Measurements from ENCODE around the gene CHCHD3. TPM values are rescaled to one million over a fixed set of nuclear protein-coding genes. Genes with fewer than 3 reads are reported as not detected.

Gene CHCHD3
- total and polyA plus RNA-seq, 4 donors, result 48.8 to 71.0 (median 58.7) TPM

GRCh38 chr7:132752431-132752830, 329.5 kb downstream of the CHCHD3 start:
- WGBS (ENCODE audit: insufficient coverage), result 93% methylated on average over 2 of the region's 2 CpGs
- Histone ChIP-seq H3K27me3 (ENCODE audit: control insufficient read depth, insufficient read depth, low read length) (no peaks in the 10 kb centered on the region), H3K36me3 (ENCODE audit: control insufficient read depth, insufficient read depth, low read length) (no peaks in the 10 kb centered on the region), H3K9me3 (ENCODE audit: control insufficient read depth, insufficient read depth, low read length) (no peaks in the 10 kb centered on the region), H3K27ac (ENCODE audit: low read depth, low read length) (no peak overlapping the region), H3K4me3 (ENCODE audit: low read depth, low read length) (no peak overlapping the region), H3K4me1 (ENCODE audit: control insufficient read depth, insufficient read depth, low read length) (peaks cover 23% of the 10 kb centered on the region)
- DNase-seq (ENCODE audit: low read depth in 4 of 6, low spot score in 6 of 6), result no peak

- H3K27ac ChIP-seq (ENCODE audit: low read depth, low read length), result no peak overlapping the region
- H3K4me3 ChIP-seq (ENCODE audit: low read depth, low read length), result no peak overlapping the region
Observed at GRCh38 chr7:132751244-132751647, 330.6 kb downstream of the CHCHD3 start.

GRCh38 chr7:132750530-132751217, 331.2 kb downstream of the CHCHD3 start:
- H3K4me1 ChIP-seq (ENCODE audit: control insufficient read depth, insufficient read depth, low read length), result peaks cover 14% of the 10 kb centered on the region
- H3K27me3 ChIP-seq (ENCODE audit: control insufficient read depth, insufficient read depth, low read length), result no peaks in the 10 kb centered on the region
- no peaks in the 10 kb centered on the region for H3K36me3 ChIP-seq (ENCODE audit: control insufficient read depth, insufficient read depth, low read length)
- peak in 2 of 6 donors; percentile 59 to 81 for DNase-seq (ENCODE audit: low read depth in 4 of 6, low spot score in 6 of 6)
- no peak overlapping the region for H3K4me3 ChIP-seq (ENCODE audit: low read depth, low read length)
- 34% methylated on average over 11 of the region's 11 CpGs for WGBS (ENCODE audit: insufficient coverage)
- peaks cover 1% of the 10 kb centered on the region for H3K9me3 ChIP-seq (ENCODE audit: control insufficient read depth, insufficient read depth, low read length)
- no peak overlapping the region for H3K27ac ChIP-seq (ENCODE audit: low read depth, low read length)

More at GRCh38 chr7:132751244-132751647, 330.6 kb downstream of the CHCHD3 start:
- Histone ChIP-seq H3K27me3 (ENCODE audit: control insufficient read depth, insufficient read depth, low read length) (no peaks in the 10 kb centered on the region), H3K9me3 (ENCODE audit: control insufficient read depth, insufficient read depth, low read length) (no peaks in the 10 kb centered on the region), H3K36me3 (ENCODE audit: control insufficient read depth, insufficient read depth, low read length) (no peaks in the 10 kb centered on the region), H3K4me1 (ENCODE audit: control insufficient read depth, insufficient read depth, low read length) (peaks cover 19% of the 10 kb centered on the region)
- DNase-seq (ENCODE audit: low read depth in 4 of 6, low spot score in 6 of 6), result no peak
- WGBS (ENCODE audit: insufficient coverage), result 31% methylated on average over 6 of the region's 8 CpGs

GRCh38 chr7:132750096-132750495, 331.8 kb downstream of the CHCHD3 start:
- Histone ChIP-seq H3K9me3 (ENCODE audit: control insufficient read depth, insufficient read depth, low read length) (peaks cover 1% of the 10 kb centered on the region), H3K27ac (ENCODE audit: low read depth, low read length) (no peak overlapping the region), H3K36me3 (ENCODE audit: control insufficient read depth, insufficient read depth, low read length) (no peaks in the 10 kb centered on the region), H3K4me3 (ENCODE audit: low read depth, low read length) (no peak overlapping the region), H3K4me1 (ENCODE audit: control insufficient read depth, insufficient read depth, low read length) (peaks cover 14% of the 10 kb centered on the region), H3K27me3 (ENCODE audit: control insufficient read depth, insufficient read depth, low read length) (no peaks in the 10 kb centered on the region)
- 45% methylated on average over 4 of the region's 7 CpGs for WGBS (ENCODE audit: insufficient coverage)
- DNase-seq (ENCODE audit: low read depth in 4 of 6, low spot score in 6 of 6), result peak in 2 of 6 donors; percentile 51 to 67

- Histone ChIP-seq H3K9me3 (ENCODE audit: control insufficient read depth, insufficient read depth, low read length) (peaks cover 4% of the 10 kb centered on the region), H3K4me1 (ENCODE audit: control insufficient read depth, insufficient read depth, low read length) (peaks cover 5% of the 10 kb centered on the region), H3K27me3 (ENCODE audit: control insufficient read depth, insufficient read depth, low read length) (no peaks in the 10 kb centered on the region), H3K36me3 (ENCODE audit: control insufficient read depth, insufficient read depth, low read length) (no peaks in the 10 kb centered on the region), H3K4me3 (ENCODE audit: low read depth, low read length) (no peak overlapping the region), H3K27ac (ENCODE audit: low read depth, low read length) (no peak overlapping the region)
- no peak for DNase-seq (ENCODE audit: low read depth in 4 of 6, low spot score in 6 of 6)
Observed at GRCh38 chr7:132745510-132745909, 336.4 kb downstream of the CHCHD3 start.

- WGBS (ENCODE audit: insufficient coverage), result no CpG with 5 or more reads among the region's 2 CpGs
Observed at GRCh38 chr7:132743974-132744373, 337.9 kb downstream of the CHCHD3 start.

GRCh38 chr7:132742189-132742612, 339.7 kb downstream of the CHCHD3 start:
- H3K4me3 ChIP-seq (ENCODE audit: low read depth, low read length), result no peak overlapping the region
- DNase-seq (ENCODE audit: low read depth in 4 of 6, low spot score in 6 of 6), result peak in 1 of 6 donors; percentile 48
- H3K4me1 ChIP-seq (ENCODE audit: control insufficient read depth, insufficient read depth, low read length), result no peaks in the 10 kb centered on the region
- H3K9me3 ChIP-seq (ENCODE audit: control insufficient read depth, insufficient read depth, low read length), result peaks cover 4% of the 10 kb centered on the region
- no peaks in the 10 kb centered on the region for H3K27me3 ChIP-seq (ENCODE audit: control insufficient read depth, insufficient read depth, low read length)
- H3K36me3 ChIP-seq (ENCODE audit: control insufficient read depth, insufficient read depth, low read length), result no peaks in the 10 kb centered on the region
- WGBS (ENCODE audit: insufficient coverage), result 36% methylated on average over 2 of the region's 4 CpGs
- no peak overlapping the region for H3K27ac ChIP-seq (ENCODE audit: low read depth, low read length)

More at GRCh38 chr7:132743974-132744373, 337.9 kb downstream of the CHCHD3 start:
- Histone ChIP-seq H3K4me1 (ENCODE audit: control insufficient read depth, insufficient read depth, low read length) (no peaks in the 10 kb centered on the region), H3K36me3 (ENCODE audit: control insufficient read depth, insufficient read depth, low read length) (no peaks in the 10 kb centered on the region), H3K4me3 (ENCODE audit: low read depth, low read length) (no peak overlapping the region), H3K27me3 (ENCODE audit: control insufficient read depth, insufficient read depth, low read length) (no peaks in the 10 kb centered on the region), H3K9me3 (ENCODE audit: control insufficient read depth, insufficient read depth, low read length) (peaks cover 4% of the 10 kb centered on the region), H3K27ac (ENCODE audit: low read depth, low read length) (no peak overlapping the region)
- DNase-seq (ENCODE audit: low read depth in 4 of 6, low spot score in 6 of 6), result no peak

- H3K4me3 ChIP-seq (ENCODE audit: low read depth, low read length), result no peak overlapping the region
- H3K9me3 ChIP-seq (ENCODE audit: control insufficient read depth, insufficient read depth, low read length), result peaks cover 3% of the 10 kb centered on the region
- no peak for DNase-seq (ENCODE audit: low read depth in 4 of 6, low spot score in 6 of 6)
- no peaks in the 10 kb centered on the region for H3K36me3 ChIP-seq (ENCODE audit: control insufficient read depth, insufficient read depth, low read length)
- H3K27ac ChIP-seq (ENCODE audit: low read depth, low read length), result no peak overlapping the region
- no peaks in the 10 kb centered on the region for H3K4me1 ChIP-seq (ENCODE audit: control insufficient read depth, insufficient read depth, low read length)
- 82% methylated on average over 3 of the region's 5 CpGs for WGBS (ENCODE audit: insufficient coverage)
- H3K27me3 ChIP-seq (ENCODE audit: control insufficient read depth, insufficient read depth, low read length), result no peaks in the 10 kb centered on the region
Observed at GRCh38 chr7:132740176-132740575, 341.7 kb downstream of the CHCHD3 start.

- no peaks in the 10 kb centered on the region for H3K27me3 ChIP-seq (ENCODE audit: control insufficient read depth, insufficient read depth, low read length)
- no peak overlapping the region for H3K4me3 ChIP-seq (ENCODE audit: low read depth, low read length)
- H3K36me3 ChIP-seq (ENCODE audit: control insufficient read depth, insufficient read depth, low read length), result no peaks in the 10 kb centered on the region
- peaks cover 3% of the 10 kb centered on the region for H3K9me3 ChIP-seq (ENCODE audit: control insufficient read depth, insufficient read depth, low read length)
- peak in 1 of 6 donors; percentile 52 for DNase-seq (ENCODE audit: low read depth in 4 of 6, low spot score in 6 of 6)
- no peak overlapping the region for H3K27ac ChIP-seq (ENCODE audit: low read depth, low read length)
- no peaks in the 10 kb centered on the region for H3K4me1 ChIP-seq (ENCODE audit: control insufficient read depth, insufficient read depth, low read length)
- WGBS (ENCODE audit: insufficient coverage), result 100% methylated on average over 1 of the region's 5 CpGs
Observed at GRCh38 chr7:132739271-132739955, 342.5 kb downstream of the CHCHD3 start.

- Histone ChIP-seq H3K4me3 (ENCODE audit: low read depth, low read length) (no peak overlapping the region), H3K27ac (ENCODE audit: low read depth, low read length) (no peak overlapping the region), H3K27me3 (ENCODE audit: control insufficient read depth, insufficient read depth, low read length) (no peaks in the 10 kb centered on the region), H3K9me3 (ENCODE audit: control insufficient read depth, insufficient read depth, low read length) (peaks cover under 1% of the 10 kb centered on the region), H3K4me1 (ENCODE audit: control insufficient read depth, insufficient read depth, low read length) (no peaks in the 10 kb centered on the region), H3K36me3 (ENCODE audit: control insufficient read depth, insufficient read depth, low read length) (no peaks in the 10 kb centered on the region)
- WGBS (ENCODE audit: insufficient coverage), result no CpG with 5 or more reads among the region's 2 CpGs
- DNase-seq (ENCODE audit: low read depth in 4 of 6, low spot score in 6 of 6), result no peak
Observed at GRCh38 chr7:132738254-132738653, 343.6 kb downstream of the CHCHD3 start.

All from spinal cord (tissue), 10 donors.